ENCODE results near the gene MED13L.

The MED13L gene

DNA sequence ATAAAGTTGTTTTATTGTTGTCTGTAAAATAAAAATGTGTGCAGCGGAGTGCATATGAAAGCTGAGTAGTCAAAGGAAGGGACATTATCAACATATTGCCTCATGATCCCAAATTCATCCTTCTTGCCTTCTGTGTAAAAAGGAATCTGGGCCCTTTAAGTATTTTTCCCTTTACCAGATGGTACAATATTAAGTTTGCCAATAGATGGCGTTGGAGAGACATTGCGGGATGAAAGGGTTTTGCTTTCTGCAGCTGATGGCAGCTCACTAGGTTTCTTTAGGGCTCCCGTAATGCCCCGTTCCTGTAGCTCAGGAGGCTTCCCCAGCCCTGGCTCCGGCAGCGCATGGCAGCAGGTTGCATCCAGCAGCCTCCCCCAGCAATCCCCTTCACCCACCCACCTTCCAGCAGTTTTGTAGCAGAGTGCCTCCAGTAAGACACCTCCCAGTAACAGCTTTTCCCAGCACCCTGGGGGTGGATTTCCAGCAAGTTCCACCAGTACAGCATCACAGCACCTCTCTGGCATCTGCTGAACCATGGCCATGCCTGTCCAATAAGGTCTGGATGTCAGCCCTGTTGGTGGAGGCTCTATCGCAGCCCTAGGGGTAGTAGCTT is 354.4 kb downstream of the MED13L start:
- 83% methylated on average over 8 of the region's 8 CpGs for WGBS (ENCODE audit: insufficient coverage)
- no peaks in the 10 kb centered on the region for H3K36me3 ChIP-seq (ENCODE audit: control insufficient read depth in 4 of 4, insufficient read depth in 4 of 4, low read length in 3 of 4)
- H3K9me3 ChIP-seq (ENCODE audit: control extremely low read depth in 1 of 5, control insufficient read depth in 4 of 5, insufficient read depth in 2 of 5, low read depth in 1 of 5, low read length in 4 of 5): peaks cover 4 to 8% (median 4%) of the 10 kb centered on the region in 5 experiments
- ChIA-PET POLR2A (interaction anchor here (0.6 kb wide), 1 partner anchor 1239 kb away, joined by 5 read pairs; the partner anchor contains the start of gene TBX3), CTCF (interaction anchor here (1.3 kb wide), 1 partner anchor 55 kb away, joined by 3 read pairs; no protein-coding TSS in a partner anchor)
- H3K4me1 ChIP-seq (ENCODE audit: control extremely low read depth in 1 of 4, control insufficient read depth in 4 of 4, insufficient read depth in 4 of 4, low read length in 3 of 4): no peaks in the 10 kb centered on the region
- peaks cover 2 to 30% (median 3%) of the 10 kb centered on the region in 5 experiments for H3K27me3 ChIP-seq (replicated peaks in 2 of 5; ENCODE audit: control insufficient read depth in 4 of 5, insufficient read depth in 5 of 5, low read length in 4 of 5)
- no peak for DNase-seq
- H3K27ac ChIP-seq (ENCODE audit: insufficient read depth in 1 of 2, low read depth in 1 of 2, low read length in 2 of 2, poor library complexity in 1 of 2, severe bottlenecking in 2 of 2): no peak overlapping the region
- no peak overlapping the region for H3K4me3 ChIP-seq (ENCODE audit: control insufficient read depth in 1 of 7, extremely low read depth in 1 of 7, insufficient read depth in 4 of 7, low read depth in 2 of 7, low read length in 6 of 7)

DNA sequence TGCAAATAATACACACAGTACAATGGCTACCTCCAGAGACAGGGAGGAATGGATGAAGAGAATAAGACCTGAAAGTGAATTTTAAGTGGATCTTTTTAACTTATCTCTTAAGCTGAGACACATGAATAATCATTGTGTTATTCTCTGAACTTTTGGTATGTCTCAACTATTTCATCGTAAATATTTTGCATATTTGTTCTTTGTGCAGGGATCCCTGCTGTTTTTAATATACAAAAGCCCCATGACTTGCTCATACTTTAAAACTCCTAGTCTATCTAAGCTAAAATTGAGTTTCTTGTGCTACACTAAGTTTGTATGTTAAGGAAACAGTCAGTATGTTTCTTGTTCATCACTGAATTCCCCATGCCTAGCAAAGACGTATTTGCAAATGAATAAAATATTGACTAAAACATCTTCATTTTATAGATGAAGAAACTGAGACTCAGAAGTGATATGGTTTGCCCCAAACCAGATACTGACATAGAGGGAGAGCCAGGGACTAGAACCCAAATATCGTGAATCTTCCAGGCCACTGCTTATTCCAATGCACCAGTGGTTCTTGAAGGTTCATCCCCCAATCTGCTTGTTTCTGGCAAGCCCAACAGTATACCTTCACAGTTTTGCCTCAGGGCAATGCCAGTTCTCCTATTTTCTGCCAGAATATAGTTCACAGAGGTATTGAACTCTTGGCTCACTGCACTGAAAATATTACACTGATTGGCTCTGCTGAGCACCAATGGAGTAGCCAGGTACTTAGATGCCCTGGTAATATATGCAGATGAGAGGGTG is 356.9 kb downstream of the MED13L start:
- no peak for DNase-seq
- CTCF ChIA-PET: no interaction called here
- WGBS (ENCODE audit: insufficient coverage): 100% methylated on average over 1 of the region's 3 CpGs

DNA sequence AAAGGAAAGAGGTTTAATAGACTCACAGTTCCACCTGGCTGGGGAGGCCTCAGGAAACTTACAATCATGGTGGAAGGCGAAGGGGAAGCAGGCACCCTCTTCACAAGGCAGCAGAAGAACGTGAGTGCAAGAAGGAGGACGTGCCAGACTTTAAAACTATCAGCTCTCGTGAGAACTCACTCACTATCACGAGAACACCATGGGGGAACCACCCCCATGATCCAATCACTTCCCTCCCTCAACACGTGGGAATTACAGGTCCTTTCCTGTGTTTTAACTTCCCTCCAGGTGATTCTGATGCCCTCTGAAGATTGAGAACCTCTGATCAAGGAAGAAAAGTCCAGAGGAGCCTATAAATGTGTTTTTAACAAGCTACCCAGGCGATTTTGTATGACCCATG is 358.7 kb downstream of the MED13L start:
- Histone ChIP-seq H3K4me1 (ENCODE audit: control extremely low read depth in 1 of 4, control insufficient read depth in 4 of 4, insufficient read depth in 4 of 4, low read length in 3 of 4) (peaks cover 0 to 2% (median 0%) of the 10 kb centered on the region in 4 experiments), H3K27me3 (replicated peaks in 2 of 5; ENCODE audit: control insufficient read depth in 4 of 5, insufficient read depth in 5 of 5, low read length in 4 of 5) (peaks cover 2 to 57% (median 12%) of the 10 kb centered on the region in 5 experiments), H3K36me3 (ENCODE audit: control insufficient read depth in 4 of 4, insufficient read depth in 4 of 4, low read length in 3 of 4) (no peaks in the 10 kb centered on the region), H3K27ac (ENCODE audit: insufficient read depth in 1 of 2, low read depth in 1 of 2, low read length in 2 of 2, poor library complexity in 1 of 2, severe bottlenecking in 2 of 2) (no peak overlapping the region), H3K4me3 (ENCODE audit: control insufficient read depth in 1 of 7, extremely low read depth in 1 of 7, insufficient read depth in 4 of 7, low read depth in 2 of 7, low read length in 6 of 7) (no peak overlapping the region), H3K9me3 (ENCODE audit: control extremely low read depth in 1 of 5, control insufficient read depth in 4 of 5, insufficient read depth in 2 of 5, low read depth in 1 of 5, low read length in 4 of 5) (peaks cover 4 to 8% (median 4%) of the 10 kb centered on the region in 5 experiments)
- DNase-seq: peak in 1 of 3 donors; percentile 10
- 47% methylated on average over 3 of the region's 7 CpGs for WGBS (ENCODE audit: insufficient coverage)
- ChIA-PET POLR2A (no interaction called here), CTCF (interaction anchor here (1.0 to 1.8 kb wide), 7 partner anchors 9 to 1937 kb away, joined by 3 to 9 read pairs (median 6); no protein-coding TSS in a partner anchor)

More for the DNA sequence above, 356.9 kb downstream of the MED13L start:
- Histone ChIP-seq H3K36me3 (ENCODE audit: control insufficient read depth in 4 of 4, insufficient read depth in 4 of 4, low read length in 3 of 4) (no peaks in the 10 kb centered on the region), H3K27ac (ENCODE audit: insufficient read depth in 1 of 2, low read depth in 1 of 2, low read length in 2 of 2, poor library complexity in 1 of 2, severe bottlenecking in 2 of 2) (no peak overlapping the region), H3K9me3 (ENCODE audit: control extremely low read depth in 1 of 5, control insufficient read depth in 4 of 5, insufficient read depth in 2 of 5, low read depth in 1 of 5, low read length in 4 of 5) (peaks cover 4 to 8% (median 4%) of the 10 kb centered on the region in 5 experiments), H3K4me3 (ENCODE audit: control insufficient read depth in 1 of 7, extremely low read depth in 1 of 7, insufficient read depth in 4 of 7, low read depth in 2 of 7, low read length in 6 of 7) (no peak overlapping the region), H3K27me3 (replicated peaks in 2 of 5; ENCODE audit: control insufficient read depth in 4 of 5, insufficient read depth in 5 of 5, low read length in 4 of 5) (peaks cover 2 to 48% (median 15%) of the 10 kb centered on the region in 5 experiments), H3K4me1 (ENCODE audit: control extremely low read depth in 1 of 4, control insufficient read depth in 4 of 4, insufficient read depth in 4 of 4, low read length in 3 of 4) (peaks cover 0 to 2% (median 0%) of the 10 kb centered on the region in 4 experiments)
- POLR2A ChIA-PET: interaction anchor here (1.2 kb wide), 1 partner anchor 1252 kb away, joined by 3 read pairs; no protein-coding TSS in a partner anchor

DNA sequence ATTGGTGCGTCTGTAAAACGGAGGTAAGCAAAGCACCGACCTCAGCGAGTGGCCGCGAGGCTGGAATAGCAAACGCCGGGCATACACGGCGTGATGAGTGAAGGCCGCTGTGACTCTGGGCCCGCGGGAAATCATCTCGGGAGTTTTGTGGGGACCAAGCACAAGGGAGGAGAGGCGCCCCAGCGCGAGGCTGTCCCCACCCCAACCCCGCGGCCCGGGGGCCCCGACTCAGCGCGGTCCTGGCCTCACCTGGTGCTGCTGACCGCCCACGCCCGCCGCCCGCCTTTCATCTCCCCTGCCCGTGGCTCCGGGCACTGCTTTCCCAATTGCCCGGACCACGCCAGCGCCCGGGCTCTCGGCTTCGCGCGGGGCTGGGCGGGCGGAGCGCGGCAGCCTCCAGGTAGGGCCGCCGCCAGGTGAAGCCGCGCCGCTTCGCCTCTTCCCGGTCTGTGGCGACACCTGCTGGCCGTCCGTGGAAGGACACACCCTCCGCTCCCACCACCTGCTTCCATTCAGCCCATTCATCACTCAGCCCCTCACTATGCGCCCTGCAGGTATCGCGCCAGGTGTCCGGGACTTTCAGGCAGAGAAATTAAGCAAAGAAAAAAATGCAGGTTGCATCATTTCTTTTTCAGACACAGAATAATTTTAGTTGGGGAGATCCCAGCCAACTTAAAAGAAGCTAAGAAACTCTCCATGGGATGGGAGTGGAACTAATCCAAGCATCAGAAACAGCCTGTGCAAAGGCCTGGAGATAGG is 360.4 kb downstream of the MED13L start:
- Histone ChIP-seq H3K36me3 (ENCODE audit: control insufficient read depth in 4 of 4, insufficient read depth in 4 of 4, low read length in 3 of 4) (no peaks in the 10 kb centered on the region), H3K9me3 (ENCODE audit: control extremely low read depth in 1 of 5, control insufficient read depth in 4 of 5, insufficient read depth in 2 of 5, low read depth in 1 of 5, low read length in 4 of 5) (no peaks in the 10 kb centered on the region), H3K4me1 (ENCODE audit: control extremely low read depth in 1 of 4, control insufficient read depth in 4 of 4, insufficient read depth in 4 of 4, low read length in 3 of 4) (peaks cover 0 to 2% (median 0%) of the 10 kb centered on the region in 4 experiments), H3K27ac (ENCODE audit: insufficient read depth in 1 of 2, low read depth in 1 of 2, low read length in 2 of 2, poor library complexity in 1 of 2, severe bottlenecking in 2 of 2) (no peak overlapping the region), H3K27me3 (replicated peaks in 2 of 5; ENCODE audit: control insufficient read depth in 4 of 5, insufficient read depth in 5 of 5, low read length in 4 of 5) (peaks cover 0 to 58% (median 12%) of the 10 kb centered on the region in 5 experiments), H3K4me3 (ENCODE audit: control insufficient read depth in 1 of 7, extremely low read depth in 1 of 7, insufficient read depth in 4 of 7, low read depth in 2 of 7, low read length in 6 of 7) (no peak overlapping the region)
- ChIA-PET CTCF (interaction anchor here (0.6 to 1.8 kb wide), 13 partner anchors 10 to 1937 kb away, joined by 3 to 9 read pairs (median 5); no protein-coding TSS in a partner anchor), POLR2A (no interaction called here)
- peak; percentile 20 to 52 (median 48) for DNase-seq
- 9% methylated on average over 49 of the region's 57 CpGs for WGBS (ENCODE audit: insufficient coverage)

DNA sequence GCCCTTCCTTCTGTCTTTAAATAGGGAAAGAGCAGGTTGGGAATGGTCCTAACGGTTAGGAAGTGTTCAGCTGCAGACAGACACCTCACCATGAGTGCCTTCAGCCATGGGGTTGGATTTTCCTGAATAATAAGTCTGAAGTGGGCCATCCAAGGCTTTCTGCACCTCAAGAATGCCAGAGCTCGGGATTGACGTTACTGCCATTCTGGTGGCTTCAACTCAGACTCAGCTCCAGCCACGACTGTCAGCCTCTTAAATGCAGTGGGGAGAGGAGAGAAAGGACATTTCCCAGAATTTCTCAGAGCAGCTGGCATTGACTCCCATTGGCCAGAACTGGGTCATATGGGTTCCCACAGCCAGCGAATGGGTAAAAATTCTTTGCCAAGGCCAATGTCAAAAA is 363.4 kb downstream of the MED13L start:
- Histone ChIP-seq H3K4me1 (ENCODE audit: control extremely low read depth in 1 of 4, control insufficient read depth in 4 of 4, insufficient read depth in 4 of 4, low read length in 3 of 4) (peaks cover 0 to 2% (median 0%) of the 10 kb centered on the region in 4 experiments), H3K9me3 (ENCODE audit: control extremely low read depth in 1 of 5, control insufficient read depth in 4 of 5, insufficient read depth in 2 of 5, low read depth in 1 of 5, low read length in 4 of 5) (no peaks in the 10 kb centered on the region), H3K36me3 (ENCODE audit: control insufficient read depth in 4 of 4, insufficient read depth in 4 of 4, low read length in 3 of 4) (no peaks in the 10 kb centered on the region), H3K4me3 (ENCODE audit: control insufficient read depth in 1 of 7, extremely low read depth in 1 of 7, insufficient read depth in 4 of 7, low read depth in 2 of 7, low read length in 6 of 7) (no peak overlapping the region), H3K27me3 (replicated peaks in 2 of 5; ENCODE audit: control insufficient read depth in 4 of 5, insufficient read depth in 5 of 5, low read length in 4 of 5) (peaks cover 0 to 70% (median 13%) of the 10 kb centered on the region in 5 experiments), H3K27ac (ENCODE audit: insufficient read depth in 1 of 2, low read depth in 1 of 2, low read length in 2 of 2, poor library complexity in 1 of 2, severe bottlenecking in 2 of 2) (no peak overlapping the region)
- WGBS (ENCODE audit: insufficient coverage): 85% methylated on average over 4 of the region's 5 CpGs
- CTCF ChIA-PET: interaction anchor here (1.6 to 2.3 kb wide), 2 partner anchors 1252 to 1289 kb away, joined by 5 to 6 read pairs; no protein-coding TSS in a partner anchor
- POLR2A ChIA-PET: no interaction called here
- DNase-seq: no peak

DNA sequence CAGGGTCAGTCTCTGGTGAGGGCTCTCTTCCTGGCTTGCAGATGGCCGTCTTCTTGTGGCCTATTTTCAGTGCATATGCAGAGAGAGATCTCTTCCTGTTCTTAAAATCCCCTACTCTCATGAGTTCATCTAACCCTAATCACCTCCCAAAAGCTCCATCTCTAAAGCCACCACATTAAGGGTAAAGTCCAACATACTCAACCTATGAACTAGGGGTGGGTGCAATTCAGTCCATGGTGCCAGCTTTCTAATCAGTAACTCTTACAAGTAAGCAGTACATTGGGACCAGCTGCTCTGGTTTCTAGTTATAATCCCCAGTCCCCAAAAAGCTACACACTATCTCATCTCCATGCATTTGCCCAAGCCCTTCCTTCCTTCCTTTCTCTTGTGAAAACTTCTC is 365.1 kb downstream of the MED13L start:
- WGBS (ENCODE audit: insufficient coverage): no CpG with 5 or more reads among the region's 1 CpG
- Histone ChIP-seq H3K4me1 (ENCODE audit: control extremely low read depth in 1 of 4, control insufficient read depth in 4 of 4, insufficient read depth in 4 of 4, low read length in 3 of 4) (peaks cover 0 to 2% (median 0%) of the 10 kb centered on the region in 4 experiments), H3K27ac (ENCODE audit: insufficient read depth in 1 of 2, low read depth in 1 of 2, low read length in 2 of 2, poor library complexity in 1 of 2, severe bottlenecking in 2 of 2) (no peak overlapping the region), H3K27me3 (replicated peaks in 2 of 5; ENCODE audit: control insufficient read depth in 4 of 5, insufficient read depth in 5 of 5, low read length in 4 of 5) (peaks cover 0 to 67% (median 15%) of the 10 kb centered on the region in 5 experiments), H3K36me3 (ENCODE audit: control insufficient read depth in 4 of 4, insufficient read depth in 4 of 4, low read length in 3 of 4) (no peaks in the 10 kb centered on the region), H3K4me3 (ENCODE audit: control insufficient read depth in 1 of 7, extremely low read depth in 1 of 7, insufficient read depth in 4 of 7, low read depth in 2 of 7, low read length in 6 of 7) (no peak overlapping the region), H3K9me3 (ENCODE audit: control extremely low read depth in 1 of 5, control insufficient read depth in 4 of 5, insufficient read depth in 2 of 5, low read depth in 1 of 5, low read length in 4 of 5) (no peaks in the 10 kb centered on the region)
- ChIA-PET CTCF (interaction anchor here (0.6 to 2.3 kb wide), 3 partner anchors 504 to 1287 kb away, joined by 3 to 5 read pairs (median 4); no protein-coding TSS in a partner anchor), POLR2A (no interaction called here)
- DNase-seq: no peak

Data from common myeloid progenitor, CD34-positive (primary cell).